ENCODE results near the gene TCOF1.

DNA sequence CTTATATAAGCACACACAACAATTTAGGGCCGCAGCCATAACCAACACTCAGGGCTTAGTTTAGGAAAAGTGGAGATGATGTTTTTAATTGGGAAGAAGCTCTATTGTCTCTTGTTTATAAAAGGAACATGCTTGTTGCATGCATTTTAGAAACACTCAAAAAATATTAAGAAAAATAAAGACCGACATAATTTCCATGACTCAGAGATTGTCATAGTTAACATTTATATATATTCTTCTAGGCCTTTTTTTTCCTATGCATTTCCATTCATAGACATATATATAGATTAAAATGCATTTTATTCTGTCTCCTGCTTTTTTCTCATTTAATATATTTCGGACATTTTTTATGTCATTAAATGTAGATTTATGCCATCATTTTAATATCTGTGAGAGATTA lies 41.2 kb upstream of the TCOF1 start:
- TF ChIP-seq, protein P1, sequence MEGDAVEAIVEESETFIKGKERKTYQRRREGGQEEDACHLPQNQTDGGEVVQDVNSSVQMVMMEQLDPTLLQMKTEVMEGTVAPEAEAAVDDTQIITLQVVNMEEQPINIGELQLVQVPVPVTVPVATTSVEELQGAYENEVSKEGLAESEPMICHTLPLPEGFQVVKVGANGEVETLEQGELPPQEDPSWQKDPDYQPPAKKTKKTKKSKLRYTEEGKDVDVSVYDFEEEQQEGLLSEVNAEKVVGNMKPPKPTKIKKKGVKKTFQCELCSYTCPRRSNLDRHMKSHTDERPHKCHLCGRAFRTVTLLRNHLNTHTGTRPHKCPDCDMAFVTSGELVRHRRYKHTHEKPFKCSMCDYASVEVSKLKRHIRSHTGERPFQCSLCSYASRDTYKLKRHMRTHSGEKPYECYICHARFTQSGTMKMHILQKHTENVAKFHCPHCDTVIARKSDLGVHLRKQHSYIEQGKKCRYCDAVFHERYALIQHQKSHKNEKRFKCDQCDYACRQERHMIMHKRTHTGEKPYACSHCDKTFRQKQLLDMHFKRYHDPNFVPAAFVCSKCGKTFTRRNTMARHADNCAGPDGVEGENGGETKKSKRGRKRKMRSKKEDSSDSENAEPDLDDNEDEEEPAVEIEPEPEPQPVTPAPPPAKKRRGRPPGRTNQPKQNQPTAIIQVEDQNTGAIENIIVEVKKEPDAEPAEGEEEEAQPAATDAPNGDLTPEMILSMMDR (conservative IDR thresholded peaks at IDR 0.05; ENCODE audit: low read depth in 2 of 2): no peak
- TF ChIP-seq POLR2AphosphoS5 (IDR thresholded peaks at IDR 0.05; ENCODE audit: low read depth) (no peak), EZH2 (IDR thresholded peaks at IDR 0.05; ENCODE audit: low read depth, unreplicated experiment) (no peak), EZH2phosphoT487 (IDR thresholded peaks at IDR 0.05; ENCODE audit: unreplicated experiment) (no peak), ZNF331 (CRISPR knock-in tag; IDR thresholded peaks at IDR 0.05; ENCODE audit: low read depth) (no peak), JUNB (IDR thresholded peaks at IDR 0.05; ENCODE audit: unreplicated experiment) (no peak), CREB1 (CRISPR knock-in tag; IDR thresholded peaks at IDR 0.05; ENCODE audit: low read depth) (no peak), NANOG (IDR thresholded peaks at IDR 0.05; ENCODE audit: borderline replicate concordance) (no peak), STAT1 (IDR thresholded peaks at IDR 0.05; ENCODE audit: unreplicated experiment) (no peak)
- TF ChIP-seq, protein P2, sequence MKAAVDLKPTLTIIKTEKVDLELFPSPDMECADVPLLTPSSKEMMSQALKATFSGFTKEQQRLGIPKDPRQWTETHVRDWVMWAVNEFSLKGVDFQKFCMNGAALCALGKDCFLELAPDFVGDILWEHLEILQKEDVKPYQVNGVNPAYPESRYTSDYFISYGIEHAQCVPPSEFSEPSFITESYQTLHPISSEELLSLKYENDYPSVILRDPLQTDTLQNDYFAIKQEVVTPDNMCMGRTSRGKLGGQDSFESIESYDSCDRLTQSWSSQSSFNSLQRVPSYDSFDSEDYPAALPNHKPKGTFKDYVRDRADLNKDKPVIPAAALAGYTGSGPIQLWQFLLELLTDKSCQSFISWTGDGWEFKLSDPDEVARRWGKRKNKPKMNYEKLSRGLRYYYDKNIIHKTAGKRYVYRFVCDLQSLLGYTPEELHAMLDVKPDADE (IDR thresholded peaks at IDR 0.05): no peak
- TF ChIP-seq, protein P3, sequence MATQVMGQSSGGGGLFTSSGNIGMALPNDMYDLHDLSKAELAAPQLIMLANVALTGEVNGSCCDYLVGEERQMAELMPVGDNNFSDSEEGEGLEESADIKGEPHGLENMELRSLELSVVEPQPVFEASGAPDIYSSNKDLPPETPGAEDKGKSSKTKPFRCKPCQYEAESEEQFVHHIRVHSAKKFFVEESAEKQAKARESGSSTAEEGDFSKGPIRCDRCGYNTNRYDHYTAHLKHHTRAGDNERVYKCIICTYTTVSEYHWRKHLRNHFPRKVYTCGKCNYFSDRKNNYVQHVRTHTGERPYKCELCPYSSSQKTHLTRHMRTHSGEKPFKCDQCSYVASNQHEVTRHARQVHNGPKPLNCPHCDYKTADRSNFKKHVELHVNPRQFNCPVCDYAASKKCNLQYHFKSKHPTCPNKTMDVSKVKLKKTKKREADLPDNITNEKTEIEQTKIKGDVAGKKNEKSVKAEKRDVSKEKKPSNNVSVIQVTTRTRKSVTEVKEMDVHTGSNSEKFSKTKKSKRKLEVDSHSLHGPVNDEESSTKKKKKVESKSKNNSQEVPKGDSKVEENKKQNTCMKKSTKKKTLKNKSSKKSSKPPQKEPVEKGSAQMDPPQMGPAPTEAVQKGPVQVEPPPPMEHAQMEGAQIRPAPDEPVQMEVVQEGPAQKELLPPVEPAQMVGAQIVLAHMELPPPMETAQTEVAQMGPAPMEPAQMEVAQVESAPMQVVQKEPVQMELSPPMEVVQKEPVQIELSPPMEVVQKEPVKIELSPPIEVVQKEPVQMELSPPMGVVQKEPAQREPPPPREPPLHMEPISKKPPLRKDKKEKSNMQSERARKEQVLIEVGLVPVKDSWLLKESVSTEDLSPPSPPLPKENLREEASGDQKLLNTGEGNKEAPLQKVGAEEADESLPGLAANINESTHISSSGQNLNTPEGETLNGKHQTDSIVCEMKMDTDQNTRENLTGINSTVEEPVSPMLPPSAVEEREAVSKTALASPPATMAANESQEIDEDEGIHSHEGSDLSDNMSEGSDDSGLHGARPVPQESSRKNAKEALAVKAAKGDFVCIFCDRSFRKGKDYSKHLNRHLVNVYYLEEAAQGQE (IDR thresholded peaks at IDR 0.05; ENCODE audit: unreplicated experiment): no peak
- TF ChIP-seq, protein P4, sequence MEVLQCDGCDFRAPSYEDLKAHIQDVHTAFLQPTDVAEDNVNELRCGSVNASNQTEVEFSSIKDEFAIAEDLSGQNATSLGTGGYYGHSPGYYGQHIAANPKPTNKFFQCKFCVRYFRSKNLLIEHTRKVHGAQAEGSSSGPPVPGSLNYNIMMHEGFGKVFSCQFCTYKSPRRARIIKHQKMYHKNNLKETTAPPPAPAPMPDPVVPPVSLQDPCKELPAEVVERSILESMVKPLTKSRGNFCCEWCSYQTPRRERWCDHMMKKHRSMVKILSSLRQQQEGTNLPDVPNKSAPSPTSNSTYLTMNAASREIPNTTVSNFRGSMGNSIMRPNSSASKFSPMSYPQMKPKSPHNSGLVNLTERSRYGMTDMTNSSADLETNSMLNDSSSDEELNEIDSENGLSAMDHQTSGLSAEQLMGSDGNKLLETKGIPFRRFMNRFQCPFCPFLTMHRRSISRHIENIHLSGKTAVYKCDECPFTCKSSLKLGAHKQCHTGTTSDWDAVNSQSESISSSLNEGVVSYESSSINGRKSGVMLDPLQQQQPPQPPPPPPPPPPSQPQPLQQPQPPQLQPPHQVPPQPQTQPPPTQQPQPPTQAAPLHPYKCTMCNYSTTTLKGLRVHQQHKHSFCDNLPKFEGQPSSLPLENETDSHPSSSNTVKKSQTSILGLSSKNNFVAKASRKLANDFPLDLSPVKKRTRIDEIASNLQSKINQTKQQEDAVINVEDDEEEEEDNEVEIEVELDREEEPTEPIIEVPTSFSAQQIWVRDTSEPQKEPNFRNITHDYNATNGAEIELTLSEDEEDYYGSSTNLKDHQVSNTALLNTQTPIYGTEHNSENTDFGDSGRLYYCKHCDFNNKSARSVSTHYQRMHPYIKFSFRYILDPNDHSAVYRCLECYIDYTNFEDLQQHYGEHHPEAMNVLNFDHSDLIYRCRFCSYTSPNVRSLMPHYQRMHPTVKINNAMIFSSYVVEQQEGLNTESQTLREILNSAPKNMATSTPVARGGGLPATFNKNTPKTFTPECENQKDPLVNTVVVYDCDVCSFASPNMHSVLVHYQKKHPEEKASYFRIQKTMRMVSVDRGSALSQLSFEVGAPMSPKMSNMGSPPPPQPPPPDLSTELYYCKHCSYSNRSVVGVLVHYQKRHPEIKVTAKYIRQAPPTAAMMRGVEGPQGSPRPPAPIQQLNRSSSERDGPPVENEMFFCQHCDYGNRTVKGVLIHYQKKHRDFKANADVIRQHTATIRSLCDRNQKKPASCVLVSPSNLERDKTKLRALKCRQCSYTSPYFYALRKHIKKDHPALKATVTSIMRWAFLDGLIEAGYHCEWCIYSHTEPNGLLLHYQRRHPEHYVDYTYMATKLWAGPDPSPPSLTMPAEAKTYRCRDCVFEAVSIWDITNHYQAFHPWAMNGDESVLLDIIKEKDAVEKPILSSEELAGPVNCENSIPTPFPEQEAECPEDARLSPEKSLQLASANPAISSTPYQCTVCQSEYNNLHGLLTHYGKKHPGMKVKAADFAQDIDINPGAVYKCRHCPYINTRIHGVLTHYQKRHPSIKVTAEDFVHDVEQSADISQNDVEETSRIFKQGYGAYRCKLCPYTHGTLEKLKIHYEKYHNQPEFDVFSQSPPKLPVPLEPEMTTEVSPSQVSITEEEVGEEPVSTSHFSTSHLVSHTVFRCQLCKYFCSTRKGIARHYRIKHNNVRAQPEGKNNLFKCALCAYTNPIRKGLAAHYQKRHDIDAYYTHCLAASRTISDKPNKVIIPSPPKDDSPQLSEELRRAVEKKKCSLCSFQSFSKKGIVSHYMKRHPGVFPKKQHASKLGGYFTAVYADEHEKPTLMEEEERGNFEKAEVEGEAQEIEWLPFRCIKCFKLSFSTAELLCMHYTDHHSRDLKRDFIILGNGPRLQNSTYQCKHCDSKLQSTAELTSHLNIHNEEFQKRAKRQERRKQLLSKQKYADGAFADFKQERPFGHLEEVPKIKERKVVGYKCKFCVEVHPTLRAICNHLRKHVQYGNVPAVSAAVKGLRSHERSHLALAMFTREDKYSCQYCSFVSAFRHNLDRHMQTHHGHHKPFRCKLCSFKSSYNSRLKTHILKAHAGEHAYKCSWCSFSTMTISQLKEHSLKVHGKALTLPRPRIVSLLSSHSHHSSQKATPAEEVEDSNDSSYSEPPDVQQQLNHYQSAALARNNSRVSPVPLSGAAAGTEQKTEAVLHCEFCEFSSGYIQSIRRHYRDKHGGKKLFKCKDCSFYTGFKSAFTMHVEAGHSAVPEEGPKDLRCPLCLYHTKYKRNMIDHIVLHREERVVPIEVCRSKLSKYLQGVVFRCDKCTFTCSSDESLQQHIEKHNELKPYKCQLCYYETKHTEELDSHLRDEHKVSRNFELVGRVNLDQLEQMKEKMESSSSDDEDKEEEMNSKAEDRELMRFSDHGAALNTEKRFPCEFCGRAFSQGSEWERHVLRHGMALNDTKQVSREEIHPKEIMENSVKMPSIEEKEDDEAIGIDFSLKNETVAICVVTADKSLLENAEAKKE (CRISPR knock-in tag; IDR thresholded peaks at IDR 0.05): no peak

Data from GM23338 (cell line).